Heart left ventricle (tissue), 13 donors: ENCODE results near the gene TROAP.

Experiments used
- POLR2A ChIP-seq, 2 donors: fragments of 450-650 bp; IDR thresholded peaks; one replicate each; pipeline ENCODE4 v1.6.1; 2017; ENCODE audit warnings: antibody characterized with exemption in 2 of 2, mild to moderate bottlenecking in 2 of 2, moderate library complexity in 2 of 2
- TF ChIP-seq, protein P1 (sequence below), 12 donors: fragments of 200-600 bp; sonication (generic) in 4 of 12; IDR thresholded peaks; one replicate each; pipeline versions ENCODE4 v1.5.0 to v1.8.0; 2018 to 2022; ENCODE audit warnings: antibody characterized with exemption in 12 of 12, mild to moderate bottlenecking in 5 of 12
- donor health status: ischemic (EF 13 %, LVEDD 7.1; RV severe dilation, severe dysfunction).
- donor health status: DM: no; HTN: yes; CAD: no.
- donor health status: DM: no; HTN: no; CAD: no.
- donor health status: ischemic (EF 25% LVEDD 6.9; RV normal size, moderate dysfunction).
- donor health status: ischemic (EF 25% LVEDD 5.7; RV mildly dilated, moderate dysfunction).
- donor health status: ischemic (EF 35%, LVEDD 5.7; RV mildly dilated, moderate dysfunction).
- donor health status: nonischemic (EF 11% LVEDD 7.7; RV severe dilation, severe dysfunction).
- donor health status: DM: yes; HTN: yes; CAD: no.
- donor health status: PGD.
- donor health status: ischemic (EF 29% LVEDD 5.4; RV normal size, mild dysfunction).
- donor health status: nonischemic (EF 23%, LVEDD 6.1; RV moderate dilation, normal function).

- TF ChIP-seq, protein P1, sequence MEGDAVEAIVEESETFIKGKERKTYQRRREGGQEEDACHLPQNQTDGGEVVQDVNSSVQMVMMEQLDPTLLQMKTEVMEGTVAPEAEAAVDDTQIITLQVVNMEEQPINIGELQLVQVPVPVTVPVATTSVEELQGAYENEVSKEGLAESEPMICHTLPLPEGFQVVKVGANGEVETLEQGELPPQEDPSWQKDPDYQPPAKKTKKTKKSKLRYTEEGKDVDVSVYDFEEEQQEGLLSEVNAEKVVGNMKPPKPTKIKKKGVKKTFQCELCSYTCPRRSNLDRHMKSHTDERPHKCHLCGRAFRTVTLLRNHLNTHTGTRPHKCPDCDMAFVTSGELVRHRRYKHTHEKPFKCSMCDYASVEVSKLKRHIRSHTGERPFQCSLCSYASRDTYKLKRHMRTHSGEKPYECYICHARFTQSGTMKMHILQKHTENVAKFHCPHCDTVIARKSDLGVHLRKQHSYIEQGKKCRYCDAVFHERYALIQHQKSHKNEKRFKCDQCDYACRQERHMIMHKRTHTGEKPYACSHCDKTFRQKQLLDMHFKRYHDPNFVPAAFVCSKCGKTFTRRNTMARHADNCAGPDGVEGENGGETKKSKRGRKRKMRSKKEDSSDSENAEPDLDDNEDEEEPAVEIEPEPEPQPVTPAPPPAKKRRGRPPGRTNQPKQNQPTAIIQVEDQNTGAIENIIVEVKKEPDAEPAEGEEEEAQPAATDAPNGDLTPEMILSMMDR (IDR thresholded peaks at IDR 0.05) = no peak
- TF ChIP-seq POLR2A (IDR thresholded peaks at IDR 0.05) = no peak
These were observed 26.2 kb downstream of the TROAP start for GRCh38 chr12:49349266-49349665.
